BE2C (cell line): ENCODE data around the gene RABGEF1.
"Not testable (repeated sequence)": the region's sequence is repeated elsewhere in the genome, so short reads cannot be mapped to it uniquely, and the experiment has no call there.

Source experiments
- DNase-seq: peaks from one replicate; pipeline ENCODE4 v3.0.0-alpha.2; 2020
- H3K27me3 ChIP-seq: fragments of 250-450 bp; sonication (Bioruptor Pico); 2 replicates; pipeline ENCODE4 v1.5.1; 2020; ENCODE audit warnings: mild to moderate bottlenecking
- H3K36me3 ChIP-seq: fragments of 250-450 bp; sonication (Bioruptor Pico); 2 replicates; pipeline ENCODE4 v1.5.1; 2020; ENCODE audit warnings: mild to moderate bottlenecking
- H3K4me1 ChIP-seq: fragments of 250-450 bp; sonication (Bioruptor Pico); 2 replicates; pipeline ENCODE4 v1.5.1; 2020
- H3K4me3 ChIP-seq: 2 replicates; pipeline ENCODE4 v1.5.1; 2011; ENCODE audit warnings: low read depth, low read length
- H3K9me3 ChIP-seq: fragments of 250-450 bp; sonication (Bioruptor Pico); 2 replicates; pipeline ENCODE4 v1.5.1; 2020
- CTCF ChIP-seq: IDR thresholded peaks from 2 replicates; pipeline ENCODE4 v1.5.1; 2012; ENCODE audit warnings: mild to moderate bottlenecking, low read depth, low read length

The RABGEF1 gene

GRCh38 chr7:66756889-66757288, 16.4 kb downstream of the RABGEF1 start:
- Histone ChIP-seq H3K27me3 (no peaks in the 10 kb centered on the region), H3K4me3 (no peak overlapping the region), H3K4me1 (no peaks in the 10 kb centered on the region), H3K9me3 (no peaks in the 10 kb centered on the region), H3K36me3 (no peaks in the 10 kb centered on the region)
- no peak for TF ChIP-seq CTCF
- no peak for DNase-seq

DNA sequence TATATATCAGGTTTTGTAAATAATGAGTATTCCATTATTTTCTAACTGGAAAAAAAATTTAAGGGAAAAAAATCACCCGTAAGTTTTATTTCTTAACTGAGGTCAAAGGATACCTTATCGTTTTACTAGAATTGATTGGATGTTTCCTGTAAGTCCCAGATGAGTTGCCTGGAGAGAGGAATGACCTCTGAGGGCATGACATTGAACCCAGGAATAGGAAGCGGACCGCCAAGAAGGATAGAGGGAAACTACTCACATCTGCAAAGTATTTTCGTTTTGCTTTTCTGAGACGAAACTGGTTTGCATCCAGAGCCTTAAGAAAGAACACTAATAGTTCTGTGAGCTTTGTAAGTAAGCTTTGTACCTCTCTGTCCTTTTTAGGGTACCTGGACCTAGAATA, 17.4 kb downstream of the RABGEF1 start:
- Histone ChIP-seq H3K36me3 (no peaks in the 10 kb centered on the region), H3K9me3 (no peaks in the 10 kb centered on the region), H3K27me3 (no peaks in the 10 kb centered on the region), H3K4me3 (no peak overlapping the region), H3K4me1 (no peaks in the 10 kb centered on the region)
- TF ChIP-seq CTCF = no peak
- DNase-seq = no peak

GRCh38 chr7:66758950-66759628, 18.6 kb downstream of the RABGEF1 start:
- H3K27me3 ChIP-seq = no peaks in the 10 kb centered on the region
- H3K36me3 ChIP-seq = no peaks in the 10 kb centered on the region
- H3K4me3 ChIP-seq = no peak overlapping the region
- H3K9me3 ChIP-seq = no peaks in the 10 kb centered on the region
- no peaks in the 10 kb centered on the region for H3K4me1 ChIP-seq
- TF ChIP-seq CTCF = no peak
- DNase-seq = no peak

DNA sequence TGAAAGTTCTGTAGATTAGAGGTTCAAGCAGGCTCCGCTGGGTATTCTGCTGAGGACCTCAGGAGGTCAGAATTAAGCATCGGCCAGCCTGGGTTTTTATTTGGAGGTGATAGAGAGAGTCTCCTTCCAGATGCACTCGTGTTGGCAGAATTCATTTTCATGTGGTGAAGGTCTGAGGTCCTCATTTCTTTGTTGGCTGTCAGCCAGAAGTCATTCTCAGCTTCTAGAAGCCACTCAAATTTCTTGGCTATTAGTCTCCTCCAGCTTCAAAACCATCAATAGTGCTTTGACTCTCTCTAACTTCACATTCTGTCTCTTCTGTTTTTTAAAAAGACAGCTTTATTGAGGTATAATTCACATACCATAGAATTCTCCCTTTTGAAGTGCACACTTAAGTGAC, 22.6 kb downstream of the RABGEF1 start:
- not testable (repeated sequence) for H3K9me3 ChIP-seq, H3K4me1 ChIP-seq, H3K36me3 ChIP-seq, H3K27me3 ChIP-seq, H3K4me3 ChIP-seq, DNase-seq

GRCh38 chr7:66763633-66764355, 23.3 kb downstream of the RABGEF1 start:
- not testable (repeated sequence) for H3K4me3 ChIP-seq, H3K9me3 ChIP-seq, DNase-seq, H3K4me1 ChIP-seq, H3K36me3 ChIP-seq, H3K27me3 ChIP-seq

GRCh38 chr7:66764905-66765304, 24.4 kb downstream of the RABGEF1 start:
- DNase-seq, H3K36me3 ChIP-seq, H3K4me1 ChIP-seq, H3K4me3 ChIP-seq, H3K9me3 ChIP-seq, H3K27me3 ChIP-seq: not testable (repeated sequence)

GRCh38 chr7:66765322-66766025, 24.9 kb downstream of the RABGEF1 start:
- not testable (repeated sequence) for H3K36me3 ChIP-seq, H3K4me1 ChIP-seq, H3K9me3 ChIP-seq, H3K4me3 ChIP-seq, DNase-seq, H3K27me3 ChIP-seq

- H3K36me3 ChIP-seq = no peaks in the 10 kb centered on the region
- H3K27me3 ChIP-seq = no peaks in the 10 kb centered on the region
- no peak overlapping the region for H3K4me3 ChIP-seq
- no peaks in the 10 kb centered on the region for H3K4me1 ChIP-seq
- DNase-seq = no peak
- no peak for TF ChIP-seq CTCF
- H3K9me3 ChIP-seq = no peaks in the 10 kb centered on the region
These were observed 25.5 kb downstream of the RABGEF1 start for GRCh38 chr7:66766041-66766440.

- H3K9me3 ChIP-seq, H3K27me3 ChIP-seq, H3K36me3 ChIP-seq, H3K4me3 ChIP-seq, H3K4me1 ChIP-seq, DNase-seq: not testable (repeated sequence)
These were observed 27.0 kb downstream of the RABGEF1 start for GRCh38 chr7:66767486-66767885.
